Trophoblast cell (in vitro differentiated cells and primary cell): Measurements from ENCODE around the gene ATP6V0A4.

Source experiments
- DNase-seq, 2 donors: peaks; one replicate each; pipeline ENCODE4 v3.0.0-alpha.2; 2016
- H2AFZ ChIP-seq: 2 replicates; pipeline ENCODE4 v1.6.1; 2013; ENCODE audit warnings: low read length, moderate library complexity, mild to moderate bottlenecking; ENCODE audit not compliant: insufficient read depth, poor library complexity
- H2AK5ac ChIP-seq: 2 replicates; pipeline ENCODE4 v1.6.1; 2013; ENCODE audit warnings: mild to moderate bottlenecking, low read length
- H2BK120ac ChIP-seq: 2 replicates; pipeline ENCODE4 v1.6.1; 2013; ENCODE audit warnings: low read length, mild to moderate bottlenecking, moderate library complexity; ENCODE audit not compliant: insufficient read depth, poor library complexity
- H2BK12ac ChIP-seq: 2 replicates; pipeline ENCODE4 v1.6.1; 2013; ENCODE audit warnings: mild to moderate bottlenecking, low read length, moderate library complexity
- H2BK5ac ChIP-seq: 2 replicates; pipeline ENCODE4 v1.6.1; 2013; ENCODE audit warnings: low read length, low read depth, moderate library complexity, mild to moderate bottlenecking; ENCODE audit not compliant: poor library complexity
- H3K14ac ChIP-seq: 2 replicates; pipeline ENCODE4 v1.6.1; 2013; ENCODE audit warnings: mild to moderate bottlenecking, low read length
- H3K18ac ChIP-seq: 2 replicates; pipeline ENCODE4 v1.6.1; 2013; ENCODE audit warnings: mild to moderate bottlenecking, low read length
- H3K23ac ChIP-seq: 2 replicates; pipeline ENCODE4 v1.6.1; 2013; ENCODE audit warnings: low read length
- H3K27ac ChIP-seq: 2 replicates; pipeline ENCODE4 v1.5.1; 2013; ENCODE audit warnings: low read depth, mild to moderate bottlenecking, inconsistent platforms, low read length, moderate library complexity
- H3K27me3 ChIP-seq: 2 replicates; pipeline ENCODE4 v1.6.1; 2013; ENCODE audit warnings: inconsistent platforms, mild to moderate bottlenecking, low read length, moderate library complexity; ENCODE audit not compliant: insufficient read depth
- H3K36me3 ChIP-seq, 2 experiments: 1 replicate in 1 of 2; 2 replicates in 1 of 2; pipeline ENCODE4 v1.6.1; 2013; ENCODE audit warnings: low read length in 2 of 2, mild to moderate bottlenecking in 2 of 2, moderate library complexity in 1 of 2; ENCODE audit not compliant: insufficient read depth in 2 of 2, control insufficient read depth in 1 of 2
- H3K4ac ChIP-seq: 2 replicates; pipeline ENCODE4 v1.6.1; 2013; ENCODE audit warnings: low read depth, mild to moderate bottlenecking, low read length, moderate library complexity
- H3K4me1 ChIP-seq, 2 experiments: 1 replicate in 1 of 2; 2 replicates in 1 of 2; pipeline ENCODE4 v1.6.1; 2013; ENCODE audit warnings: low read length in 2 of 2, mild to moderate bottlenecking in 2 of 2, moderate library complexity in 1 of 2; ENCODE audit not compliant: insufficient read depth in 2 of 2, control insufficient read depth in 1 of 2
- H3K4me2 ChIP-seq: 2 replicates; pipeline ENCODE4 v1.6.1; 2013; ENCODE audit warnings: inconsistent platforms, mild to moderate bottlenecking, low read length, moderate library complexity
- H3K4me3 ChIP-seq: 2 replicates; pipeline ENCODE4 v1.5.1; 2013; ENCODE audit warnings: mild to moderate bottlenecking, low read depth, low read length, inconsistent platforms
- H3K79me1 ChIP-seq: one replicate; pipeline ENCODE4 v1.6.1; 2013; ENCODE audit warnings: low read length
- H3K79me2 ChIP-seq: 2 replicates; pipeline ENCODE4 v1.6.1; 2013; ENCODE audit warnings: low read length, mild to moderate bottlenecking; ENCODE audit not compliant: control insufficient read depth, insufficient read depth, poor library complexity
- H3K9ac ChIP-seq: 2 replicates; pipeline ENCODE4 v1.6.1; 2013; ENCODE audit warnings: mild to moderate bottlenecking, low read length
- H3K9me3 ChIP-seq: 2 replicates; pipeline ENCODE4 v1.6.1; 2013; ENCODE audit warnings: low read depth, mild to moderate bottlenecking, control low read depth, inconsistent platforms, low read length; ENCODE audit not compliant: insufficient read depth
- H4K12ac ChIP-seq: 2 replicates; pipeline ENCODE4 v1.6.1; 2013; ENCODE audit warnings: low read depth, mild to moderate bottlenecking, low read length, moderate library complexity
- H4K8ac ChIP-seq: 2 replicates; pipeline ENCODE4 v1.6.1; 2013; ENCODE audit warnings: low read depth, mild to moderate bottlenecking, low read length, moderate library complexity
- H4K91ac ChIP-seq: one replicate; pipeline ENCODE4 v1.6.1; 2013; ENCODE audit warnings: low read depth, mild to moderate bottlenecking, low read length, moderate library complexity
- whole genome bisulfite sequencing: extraction: QIAGEN DNeasy Blood & Tissue Kit; methylation state at CpG from one replicate; pipeline ENCODE4 v1.1.7; 2013; ENCODE audit warnings: missing lambda C conversion rate; ENCODE audit not compliant: insufficient read length, insufficient coverage; ENCODE audit errors: extremely low coverage; 5-methylcytosine and 5-hydroxymethylcytosine counted together

The ATP6V0A4 gene

GRCh38 chr7:138669364-138669763 lies 128.6 kb downstream of the ATP6V0A4 start:
- H3K4me1 ChIP-seq = peaks cover 2 to 12% of the 10 kb centered on the region in 2 experiments
- H3K27me3 ChIP-seq = no peaks in the 10 kb centered on the region
- no peak for DNase-seq
- no peak overlapping the region for H3K14ac ChIP-seq
- H2BK12ac ChIP-seq = peak overlapping the region; percentile 39
- no CpG with 5 or more reads among the region's 4 CpGs for WGBS
- H3K27ac ChIP-seq = peak overlapping the region; percentile 13
- no peak overlapping the region for H3K4ac ChIP-seq
- H3K4me3 ChIP-seq = no peak overlapping the region
- peak overlapping the region; percentile 49 for H3K18ac ChIP-seq
- peak overlapping the region; percentile 21 for H2BK120ac ChIP-seq
- H2AK5ac ChIP-seq = no peak overlapping the region
- H3K79me2 ChIP-seq = peaks cover 4% of the 10 kb centered on the region
- H3K9ac ChIP-seq = no peak overlapping the region
- H4K91ac ChIP-seq = peak overlapping the region; percentile 65
- H3K36me3 ChIP-seq = no peaks in the 10 kb centered on the region
- no peak overlapping the region for H2BK5ac ChIP-seq
- no peak overlapping the region for H3K23ac ChIP-seq
- H3K79me1 ChIP-seq = peaks cover 35% of the 10 kb centered on the region
- H2AFZ ChIP-seq = no peak overlapping the region
- H4K12ac ChIP-seq = no peak overlapping the region
- H3K9me3 ChIP-seq = peaks cover 7% of the 10 kb centered on the region
- H3K4me2 ChIP-seq = no peak overlapping the region
- H4K8ac ChIP-seq = no peak overlapping the region

- Histone ChIP-seq H3K18ac (peak overlapping the region; percentile 49), H3K79me1 (peaks cover 39% of the 10 kb centered on the region), H3K9ac (no peak overlapping the region), H2AK5ac (no peak overlapping the region), H2BK120ac (peak overlapping the region; percentile 1), H3K23ac (no peak overlapping the region), H3K27ac (peak overlapping the region; percentile 13), H4K12ac (no peak overlapping the region), H4K91ac (peak overlapping the region; percentile 65), H3K9me3 (peaks cover 10% of the 10 kb centered on the region), H3K4me2 (no peak overlapping the region), H2BK12ac (peak overlapping the region; percentile 87), H3K79me2 (peaks cover 7% of the 10 kb centered on the region), H2BK5ac (peak overlapping the region; percentile 6), H3K4me3 (no peak overlapping the region), H3K4ac (no peak overlapping the region), H2AFZ (no peak overlapping the region), H3K14ac (peak overlapping the region; percentile 3), H4K8ac (peak overlapping the region; percentile 39), H3K27me3 (no peaks in the 10 kb centered on the region), H3K36me3 (no peaks in the 10 kb centered on the region), H3K4me1 (peaks cover 7 to 16% of the 10 kb centered on the region in 2 experiments)
- WGBS = no CpG with 5 or more reads among the region's 3 CpGs
- peak; percentile 92 to 97 for DNase-seq
These were observed 129.1 kb downstream of the ATP6V0A4 start for GRCh38 chr7:138668946-138669345.

GRCh38 chr7:138668229-138668596 lies 129.8 kb downstream of the ATP6V0A4 start:
- no peak overlapping the region for H3K9ac ChIP-seq
- no peaks in the 10 kb centered on the region for H3K36me3 ChIP-seq
- no peak overlapping the region for H3K4me2 ChIP-seq
- H2BK12ac ChIP-seq = peak overlapping the region; percentile 43
- no peak overlapping the region for H2AFZ ChIP-seq
- WGBS = no CpG with 5 or more reads among the region's 2 CpGs
- H3K9me3 ChIP-seq = peaks cover 10% of the 10 kb centered on the region
- H4K8ac ChIP-seq = peak overlapping the region; percentile 2
- peak overlapping the region; percentile 4 for H3K27ac ChIP-seq
- no peak overlapping the region for H2AK5ac ChIP-seq
- H3K79me1 ChIP-seq = peaks cover 42% of the 10 kb centered on the region
- H3K4me1 ChIP-seq = peaks cover 8 to 17% of the 10 kb centered on the region in 2 experiments
- peaks cover 7% of the 10 kb centered on the region for H3K79me2 ChIP-seq
- H3K4me3 ChIP-seq = no peak overlapping the region
- no peaks in the 10 kb centered on the region for H3K27me3 ChIP-seq
- H2BK5ac ChIP-seq = peak overlapping the region; percentile 61
- DNase-seq = peak; percentile 74 to 92
- H3K14ac ChIP-seq = no peak overlapping the region
- H3K4ac ChIP-seq = no peak overlapping the region
- H3K18ac ChIP-seq = no peak overlapping the region
- no peak overlapping the region for H4K12ac ChIP-seq
- H4K91ac ChIP-seq = peak overlapping the region; percentile 65
- H3K23ac ChIP-seq = no peak overlapping the region
- H2BK120ac ChIP-seq = peak overlapping the region; percentile 50

- Histone ChIP-seq H4K91ac (peak overlapping the region; percentile 58), H3K18ac (no peak overlapping the region), H3K79me1 (peaks cover 46% of the 10 kb centered on the region), H3K4me1 (peaks cover 14 to 22% of the 10 kb centered on the region in 2 experiments), H3K23ac (no peak overlapping the region), H2BK5ac (peak overlapping the region; percentile 61), H3K27ac (peak overlapping the region; percentile 89), H3K36me3 (no peaks in the 10 kb centered on the region), H3K14ac (no peak overlapping the region), H3K9me3 (peaks cover 10% of the 10 kb centered on the region), H2AFZ (no peak overlapping the region), H2BK120ac (peak overlapping the region; percentile 50), H4K12ac (no peak overlapping the region), H3K9ac (no peak overlapping the region), H3K4ac (peak overlapping the region; percentile 24), H2AK5ac (no peak overlapping the region), H4K8ac (peak overlapping the region; percentile 2), H3K27me3 (no peaks in the 10 kb centered on the region), H2BK12ac (peak overlapping the region; percentile 43), H3K79me2 (peaks cover 10% of the 10 kb centered on the region), H3K4me2 (no peak overlapping the region), H3K4me3 (no peak overlapping the region)
- no CpG with 5 or more reads among the region's 6 CpGs for WGBS
- DNase-seq = no peak
These were observed 130.3 kb downstream of the ATP6V0A4 start for GRCh38 chr7:138667535-138668228.
